Activated naive CD8-positive, alpha-beta T cell treated with anti-CD3 and anti-CD28 coated beads, Interleukin-2, amount 50 U/mL, for 16 hours (primary cell): ENCODE results near the gene ZNF746.

Experiments used
- DNase-seq: peaks from one replicate; pipeline ENCODE4 v3.0.0-alpha.2; 2020; ENCODE audit warnings: low read depth, low spot score

Gene ZNF746

DNA sequence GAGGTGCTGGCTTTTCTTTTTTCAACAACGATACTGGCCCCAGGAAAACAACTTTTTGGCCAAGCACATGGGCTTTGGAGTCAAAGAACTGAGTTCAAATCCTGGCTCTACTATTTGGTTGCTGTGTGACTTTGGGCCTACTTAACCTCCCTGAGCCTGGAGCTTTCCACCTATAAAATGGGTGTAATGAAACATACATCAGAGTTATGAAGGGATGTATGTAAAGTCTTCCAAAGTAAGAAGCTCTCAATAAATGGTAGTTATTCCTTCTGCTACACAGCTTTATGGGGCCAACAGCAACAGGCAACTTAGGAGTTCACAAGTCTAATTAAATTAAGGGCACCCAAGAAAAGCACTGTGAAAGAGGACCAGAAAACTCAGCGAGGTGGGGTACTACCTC is 69.7 kb downstream of the ZNF746 start:
- DNase-seq, result no peak

DNA sequence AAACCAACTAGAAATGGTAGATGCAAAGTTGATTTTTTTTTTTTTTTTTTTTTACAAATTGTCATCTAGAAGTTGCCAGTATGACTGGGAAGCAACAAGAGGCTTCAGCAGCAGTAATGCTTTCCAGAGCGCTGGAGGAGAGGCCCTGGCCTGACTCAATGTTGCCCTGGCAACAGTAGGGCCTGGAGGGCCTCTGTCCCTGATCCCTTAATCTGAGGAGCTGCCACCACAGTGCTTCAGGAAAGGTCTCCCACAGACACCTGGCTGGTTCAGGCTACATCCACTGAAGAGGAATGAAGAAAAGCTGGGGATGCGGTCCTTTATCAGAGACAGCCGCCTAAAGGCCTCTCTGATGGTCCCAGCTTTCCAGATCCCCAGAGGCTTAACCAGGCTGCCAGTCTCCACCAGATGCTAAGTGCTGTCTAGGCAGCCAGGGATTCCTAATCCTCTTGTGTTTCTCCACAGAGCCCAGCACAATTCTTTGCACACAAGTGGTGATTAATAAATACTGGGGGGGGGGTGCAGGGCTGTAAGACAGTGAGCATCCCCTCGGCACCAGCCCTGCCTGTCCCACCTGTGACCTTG is 70.4 kb downstream of the ZNF746 start:
- no peak for DNase-seq

DNA sequence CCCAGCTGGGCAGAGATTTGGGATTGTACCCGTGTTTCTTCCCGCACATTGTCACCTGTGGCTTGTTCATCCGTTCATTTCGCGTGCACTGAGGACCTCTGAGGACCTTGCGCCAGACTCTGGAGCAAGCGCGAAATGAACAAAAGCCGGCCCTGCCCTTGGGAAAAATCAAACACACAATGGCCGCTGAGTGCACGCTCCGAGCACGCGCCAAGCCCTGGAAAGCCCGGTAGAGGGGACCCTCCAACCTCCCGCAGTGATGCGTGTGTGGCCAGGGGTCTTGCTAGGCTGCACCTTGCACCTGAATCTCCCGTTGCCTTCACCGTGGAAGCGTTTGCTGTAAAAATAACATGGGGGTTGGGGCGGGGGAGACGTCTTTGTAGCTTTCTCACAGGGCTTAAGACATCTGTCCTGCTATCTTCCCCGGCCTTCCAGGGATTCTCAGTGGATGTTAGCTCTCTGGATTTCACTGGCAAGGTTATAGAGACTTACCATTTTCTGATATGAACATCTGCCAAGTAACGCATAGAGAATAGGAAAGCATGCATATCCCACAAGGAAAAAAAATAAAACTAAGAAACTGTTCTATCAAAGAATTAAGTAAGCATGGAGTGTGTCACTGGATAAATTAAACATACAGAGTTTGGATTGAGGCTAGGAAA is 74.0 kb downstream of the ZNF746 start:
- no peak for DNase-seq

DNA sequence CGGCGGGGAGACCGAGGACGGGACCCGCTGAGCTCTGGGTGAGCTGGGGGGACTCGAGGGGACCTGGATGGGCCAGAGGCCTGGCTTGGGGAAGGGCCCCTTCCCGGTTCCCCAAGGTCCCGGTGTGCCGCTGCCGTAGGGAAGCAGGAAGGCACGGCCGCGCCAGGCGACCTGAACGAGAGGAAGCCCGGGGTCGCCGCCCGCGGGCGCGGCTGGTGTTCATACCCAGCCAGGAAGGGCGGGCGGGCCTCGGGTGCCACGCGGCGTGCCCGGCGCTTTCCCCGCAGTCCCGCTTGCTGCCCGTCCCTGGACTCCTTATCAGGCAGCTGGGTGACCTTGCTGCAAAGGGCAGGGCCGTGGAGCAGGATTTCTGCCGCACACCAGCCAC is 74.7 kb downstream of the ZNF746 start:
- DNase-seq, result no peak
